Measurements from ENCODE around the gene RASA2. TPM values are rescaled to one million over a fixed set of nuclear protein-coding genes. Genes with fewer than 3 reads are reported as not detected.
A peak's percentile ranks its signal among the peaks of the same experiment; 100 is the strongest.

RASA2 gene
- total and polyA plus RNA-seq, 4 donors: 6.9 to 26.1 (median 16.6) TPM

GRCh38 chr3:141452773-141453172 is 34.1 kb upstream of the RASA2 start:
- H3K4me3 ChIP-seq (ENCODE audit: low read length in 2 of 2): no peak overlapping the region
- ATAC-seq (ENCODE audit: low FRiP score): no peak
- no peak overlapping the region for H3K27ac ChIP-seq (ENCODE audit: low read depth in 1 of 2, low read length in 2 of 2)
- H3K27me3 ChIP-seq (ENCODE audit: control insufficient read depth in 1 of 2, insufficient read depth in 2 of 2, low read length in 1 of 2): no peaks in the 10 kb centered on the region
- intact Hi-C loops (cut with DNase I): loop anchor here (2.0 to 10.0 kb wide), 4 partner anchors 50 to 218 kb away; partner anchors contain the start of gene PXYLP1 (in 1 of the 2)
- peaks cover 0 to 3% of the 10 kb centered on the region in 2 donors for H3K4me1 ChIP-seq (ENCODE audit: control insufficient read depth in 1 of 2, insufficient read depth in 2 of 2, low read length in 2 of 2)
- H3K9me3 ChIP-seq (ENCODE audit: control insufficient read depth, low read length): no peaks in the 10 kb centered on the region
- 53 to 55% methylated on average over 1 of the region's 1 CpG for WGBS, 2 donors
- DNase-seq: no peak
- no peaks in the 10 kb centered on the region for H3K36me3 ChIP-seq (ENCODE audit: control insufficient read depth in 1 of 2, insufficient read depth in 2 of 2, low read length in 1 of 2)

GRCh38 chr3:141454054-141454453 is 32.8 kb upstream of the RASA2 start:
- DNase-seq (no peak), ATAC-seq (ENCODE audit: low FRiP score) (no peak)
- no peaks in the 10 kb centered on the region for H3K9me3 ChIP-seq (ENCODE audit: control insufficient read depth, low read length)
- peak overlapping the region in 1 of 2 donors; percentile 12 for H3K27ac ChIP-seq (ENCODE audit: low read depth in 1 of 2, low read length in 2 of 2)
- intact Hi-C loops (cut with DNase I): loop anchor here (2.0 to 10.0 kb wide), 4 partner anchors 52 to 219 kb away; partner anchors contain the start of gene PXYLP1 (in 1 of the 2)
- no peak overlapping the region for H3K4me3 ChIP-seq (ENCODE audit: low read length in 2 of 2)
- peaks cover 0 to 2% of the 10 kb centered on the region in 2 donors for H3K4me1 ChIP-seq (ENCODE audit: control insufficient read depth in 1 of 2, insufficient read depth in 2 of 2, low read length in 2 of 2)
- WGBS, 2 donors: 30 to 35% methylated on average over 3 of the region's 3 CpGs
- H3K36me3 ChIP-seq (ENCODE audit: control insufficient read depth in 1 of 2, insufficient read depth in 2 of 2, low read length in 1 of 2): no peaks in the 10 kb centered on the region
- H3K27me3 ChIP-seq (ENCODE audit: control insufficient read depth in 1 of 2, insufficient read depth in 2 of 2, low read length in 1 of 2): no peaks in the 10 kb centered on the region

GRCh38 chr3:141454906-141455602 is 31.8 kb upstream of the RASA2 start:
- no peaks in the 10 kb centered on the region for H3K4me1 ChIP-seq (ENCODE audit: control insufficient read depth in 1 of 2, insufficient read depth in 2 of 2, low read length in 2 of 2)
- no peaks in the 10 kb centered on the region for H3K27me3 ChIP-seq (ENCODE audit: control insufficient read depth in 1 of 2, insufficient read depth in 2 of 2, low read length in 1 of 2)
- H3K4me3 ChIP-seq (ENCODE audit: low read length in 2 of 2): no peak overlapping the region
- DNase-seq (no peak), ATAC-seq (ENCODE audit: low FRiP score) (peak; percentile 64)
- no peaks in the 10 kb centered on the region for H3K36me3 ChIP-seq (ENCODE audit: control insufficient read depth in 1 of 2, insufficient read depth in 2 of 2, low read length in 1 of 2)
- H3K9me3 ChIP-seq (ENCODE audit: control insufficient read depth, low read length): no peaks in the 10 kb centered on the region
- H3K27ac ChIP-seq (ENCODE audit: low read depth in 1 of 2, low read length in 2 of 2): no peak overlapping the region
- intact Hi-C loops (cut with DNase I): loop anchor here (2.0 to 10.0 kb wide), 5 partner anchors 53 to 223 kb away; partner anchors contain the start of gene PXYLP1 (in 2 of the 2)
- 68 to 74% methylated on average over 20 of the region's 20 CpGs for WGBS, 2 donors

GRCh38 chr3:141455603-141456300 is 31.1 kb upstream of the RASA2 start:
- H3K4me1 ChIP-seq (ENCODE audit: control insufficient read depth in 1 of 2, insufficient read depth in 2 of 2, low read length in 2 of 2): no peaks in the 10 kb centered on the region
- H3K4me3 ChIP-seq (ENCODE audit: low read length in 2 of 2): no peak overlapping the region
- H3K9me3 ChIP-seq (ENCODE audit: control insufficient read depth, low read length): no peaks in the 10 kb centered on the region
- no peaks in the 10 kb centered on the region for H3K27me3 ChIP-seq (ENCODE audit: control insufficient read depth in 1 of 2, insufficient read depth in 2 of 2, low read length in 1 of 2)
- ATAC-seq (ENCODE audit: low FRiP score): no peak
- no peak for DNase-seq
- no peak overlapping the region for H3K27ac ChIP-seq (ENCODE audit: low read depth in 1 of 2, low read length in 2 of 2)
- no peaks in the 10 kb centered on the region for H3K36me3 ChIP-seq (ENCODE audit: control insufficient read depth in 1 of 2, insufficient read depth in 2 of 2, low read length in 1 of 2)
- 79 to 83% methylated on average over 18 of the region's 18 CpGs for WGBS, 2 donors
- intact Hi-C loops (cut with DNase I): loop anchor here (2.0 to 10.0 kb wide), 3 partner anchors 145 to 223 kb away; partner anchors contain the start of gene PXYLP1 (in 2 of the 2)

GRCh38 chr3:141456301-141456625 is 30.6 kb upstream of the RASA2 start:
- 92 to 94% methylated on average over 11 of the region's 11 CpGs for WGBS, 2 donors
- H3K9me3 ChIP-seq (ENCODE audit: control insufficient read depth, low read length): no peaks in the 10 kb centered on the region
- no peak for DNase-seq
- no peak overlapping the region for H3K27ac ChIP-seq (ENCODE audit: low read depth in 1 of 2, low read length in 2 of 2)
- no peaks in the 10 kb centered on the region for H3K4me1 ChIP-seq (ENCODE audit: control insufficient read depth in 1 of 2, insufficient read depth in 2 of 2, low read length in 2 of 2)
- intact Hi-C loops (cut with DNase I): loop anchor here (5.0 to 10.0 kb wide), 2 partner anchors 221 to 224 kb away; partner anchors contain the start of gene PXYLP1 (in 2 of the 2)
- ATAC-seq (ENCODE audit: low FRiP score): no peak
- H3K36me3 ChIP-seq (ENCODE audit: control insufficient read depth in 1 of 2, insufficient read depth in 2 of 2, low read length in 1 of 2): no peaks in the 10 kb centered on the region
- H3K4me3 ChIP-seq (ENCODE audit: low read length in 2 of 2): no peak overlapping the region
- no peaks in the 10 kb centered on the region for H3K27me3 ChIP-seq (ENCODE audit: control insufficient read depth in 1 of 2, insufficient read depth in 2 of 2, low read length in 1 of 2)

GRCh38 chr3:141457624-141458236 is 29.1 kb upstream of the RASA2 start:
- Histone ChIP-seq H3K27me3 (ENCODE audit: control insufficient read depth in 1 of 2, insufficient read depth in 2 of 2, low read length in 1 of 2) (no peaks in the 10 kb centered on the region), H3K36me3 (ENCODE audit: control insufficient read depth in 1 of 2, insufficient read depth in 2 of 2, low read length in 1 of 2) (no peaks in the 10 kb centered on the region), H3K9me3 (ENCODE audit: control insufficient read depth, low read length) (no peaks in the 10 kb centered on the region), H3K4me3 (ENCODE audit: low read length in 2 of 2) (no peak overlapping the region), H3K4me1 (ENCODE audit: control insufficient read depth in 1 of 2, insufficient read depth in 2 of 2, low read length in 2 of 2) (no peaks in the 10 kb centered on the region), H3K27ac (ENCODE audit: low read depth in 1 of 2, low read length in 2 of 2) (no peak overlapping the region)
- intact Hi-C loops (cut with DNase I): loop anchor here (5.0 to 10.0 kb wide), 2 partner anchors 223 to 225 kb away; partner anchors contain the start of gene PXYLP1 (in 2 of the 2)
- DNase-seq (no peak), ATAC-seq (ENCODE audit: low FRiP score) (no peak)
- 73 to 81% methylated on average over 3 of the region's 3 CpGs for WGBS, 2 donors

- intact Hi-C loops (cut with DNase I): loop anchor here (5.0 to 10.0 kb wide), 2 partner anchors 224 to 227 kb away; partner anchors contain the start of gene PXYLP1 (in 2 of the 2)
- no peak for ATAC-seq (ENCODE audit: low FRiP score)
These were observed 27.8 kb upstream of the RASA2 start for GRCh38 chr3:141459008-141459407.

GRCh38 chr3:141460097-141460704 is 26.6 kb upstream of the RASA2 start:
- WGBS, 2 donors: 21 to 22% methylated on average over 10 of the region's 10 CpGs
- no peaks in the 10 kb centered on the region for H3K36me3 ChIP-seq (ENCODE audit: control insufficient read depth in 1 of 2, insufficient read depth in 2 of 2, low read length in 1 of 2)
- H3K9me3 ChIP-seq (ENCODE audit: control insufficient read depth, low read length): no peaks in the 10 kb centered on the region
- intact Hi-C loops (cut with DNase I): loop anchor here (1.0 to 2.0 kb wide), 2 partner anchors 101 kb away; no protein-coding TSS in a partner anchor
- peak; percentile 94 to 95 for DNase-seq
- H3K27ac ChIP-seq (ENCODE audit: low read depth in 1 of 2, low read length in 2 of 2): no peak overlapping the region
- H3K4me1 ChIP-seq (ENCODE audit: control insufficient read depth in 1 of 2, insufficient read depth in 2 of 2, low read length in 2 of 2): no peaks in the 10 kb centered on the region
- no peak overlapping the region for H3K4me3 ChIP-seq (ENCODE audit: low read length in 2 of 2)
- peak; percentile 93 for ATAC-seq (ENCODE audit: low FRiP score)
- H3K27me3 ChIP-seq (ENCODE audit: control insufficient read depth in 1 of 2, insufficient read depth in 2 of 2, low read length in 1 of 2): no peaks in the 10 kb centered on the region

More at GRCh38 chr3:141459008-141459407, 27.8 kb upstream of the RASA2 start:
- Histone ChIP-seq H3K27me3 (ENCODE audit: control insufficient read depth in 1 of 2, insufficient read depth in 2 of 2, low read length in 1 of 2) (no peaks in the 10 kb centered on the region), H3K9me3 (ENCODE audit: control insufficient read depth, low read length) (no peaks in the 10 kb centered on the region), H3K4me1 (ENCODE audit: control insufficient read depth in 1 of 2, insufficient read depth in 2 of 2, low read length in 2 of 2) (no peaks in the 10 kb centered on the region), H3K4me3 (ENCODE audit: low read length in 2 of 2) (no peak overlapping the region), H3K27ac (ENCODE audit: low read depth in 1 of 2, low read length in 2 of 2) (no peak overlapping the region), H3K36me3 (ENCODE audit: control insufficient read depth in 1 of 2, insufficient read depth in 2 of 2, low read length in 1 of 2) (no peaks in the 10 kb centered on the region)
- 75 to 76% methylated on average over 7 of the region's 7 CpGs for WGBS, 2 donors
- no peak for DNase-seq
